Dedifferentiated amniotic fluid mesenchymal stem cell (primary cell): ENCODE results near the gene CCNL1.
"Not testable (repeated sequence)": the region's sequence is repeated elsewhere in the genome, so short reads cannot be mapped to it uniquely, and the experiment has no call there.

Experiments used
- DNase-seq: peaks from one replicate; pipeline ENCODE4 v3.0.0-alpha.2; 2016; ENCODE audit errors: extremely low spot score

The CCNL1 gene

DNA sequence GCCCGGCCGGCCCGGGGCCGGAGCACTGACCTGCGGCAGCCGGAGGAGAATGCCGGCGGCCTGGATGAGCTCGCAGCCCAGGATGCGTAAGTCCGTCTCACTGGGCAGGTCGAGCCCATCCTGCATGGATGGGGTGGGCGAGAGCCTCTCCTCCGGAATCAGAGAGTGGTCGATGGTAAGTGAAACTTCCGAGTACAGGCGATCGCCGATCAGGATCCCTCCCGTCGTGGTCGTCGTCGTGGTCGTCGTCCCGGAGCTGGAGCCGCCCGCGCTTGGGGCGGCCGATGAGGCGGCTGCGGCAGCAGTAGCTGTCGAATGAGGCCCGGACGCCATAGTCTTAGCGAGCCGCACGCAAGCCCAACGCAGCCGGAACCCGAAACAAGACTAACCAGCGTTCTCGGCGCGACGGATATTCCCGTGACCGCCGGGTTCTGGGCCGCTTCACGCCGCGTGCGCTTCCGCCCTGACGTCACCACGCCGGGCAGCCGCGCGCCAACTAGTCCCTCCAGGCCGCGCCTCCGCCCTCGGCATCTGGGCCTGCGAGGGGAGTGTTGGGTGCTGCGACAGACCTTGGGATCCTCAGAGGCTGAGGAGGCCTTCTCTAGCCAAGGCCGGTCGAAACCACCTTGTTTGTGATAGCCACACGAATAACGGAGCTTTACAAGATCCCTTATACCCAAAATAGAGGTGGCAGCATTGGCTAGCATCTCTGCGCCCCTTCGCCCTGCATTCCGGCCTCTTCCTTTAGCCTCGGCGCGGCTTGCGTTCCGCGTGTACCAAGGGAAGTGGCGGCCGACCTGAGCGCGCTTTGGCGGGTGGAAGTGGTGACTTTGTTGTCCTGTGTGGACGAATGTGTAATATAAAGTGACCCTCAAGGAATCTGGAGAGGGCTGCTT is at the start of gene CCNL1:
Gene CCNL1 (minus strand): TSS at position 386 of the 896 bp plus-strand sequence. CDS start 53 bp downstream, at position 333.
- peak; percentile 96 for DNase-seq

DNA sequence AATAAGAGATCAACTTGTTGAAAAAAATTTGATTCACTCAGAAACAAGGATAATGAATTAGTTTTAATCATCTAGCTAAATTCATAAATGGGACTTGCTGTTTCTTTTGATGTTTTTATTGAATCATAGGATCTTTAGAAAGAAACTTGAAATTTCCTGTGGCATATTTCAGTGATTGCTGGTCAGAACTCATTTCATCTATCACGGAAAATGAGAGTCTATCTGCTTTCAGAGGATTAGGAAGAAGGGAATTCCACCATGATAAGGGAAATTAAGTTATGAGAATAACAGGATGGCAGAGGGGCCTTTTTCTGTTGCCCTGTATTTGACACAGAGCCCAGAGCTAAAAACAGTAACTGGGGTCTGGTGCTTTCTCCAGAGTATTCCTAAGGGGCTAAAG is 44.9 kb upstream of the CCNL1 start:
- no peak for DNase-seq

- DNase-seq = peak; percentile 91
Observed at GRCh38 chr3:157204431-157204830, 44.5 kb upstream of the CCNL1 start.

- DNase-seq = peak; percentile 49
Observed at GRCh38 chr3:157201648-157202278, 41.8 kb upstream of the CCNL1 start.

GRCh38 chr3:157199841-157200240 is 39.9 kb upstream of the CCNL1 start:
- DNase-seq = no peak

GRCh38 chr3:157195965-157196364 is 36.0 kb upstream of the CCNL1 start:
- DNase-seq = no peak

- not testable (repeated sequence) for DNase-seq
Observed at GRCh38 chr3:157191149-157191548, 31.2 kb upstream of the CCNL1 start.

DNA sequence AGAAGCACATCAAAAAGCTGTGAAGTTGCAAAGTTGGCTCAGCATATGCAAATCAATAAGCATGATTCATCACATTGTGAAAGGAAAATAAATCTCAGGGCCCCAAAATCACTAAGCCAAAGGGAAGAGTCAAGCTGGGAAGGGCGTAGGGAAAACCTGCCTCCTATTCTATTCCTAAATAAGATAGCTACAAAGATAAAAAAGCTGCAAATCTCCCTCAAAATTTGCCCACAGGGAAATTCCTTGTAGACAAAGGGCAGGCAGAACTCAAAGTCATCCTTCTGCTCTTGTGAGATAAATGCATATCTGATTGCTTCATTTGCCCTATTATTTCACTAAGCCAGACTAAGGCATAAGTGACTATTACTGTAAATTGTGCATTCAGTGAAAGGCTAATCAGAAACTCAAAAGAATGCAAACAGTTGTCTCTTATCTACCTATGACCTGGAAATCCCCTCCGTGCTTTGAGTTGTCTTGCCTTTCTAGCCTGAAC is 30.5 kb upstream of the CCNL1 start:
- DNase-seq = no peak

- DNase-seq = no peak
Observed at GRCh38 chr3:157188391-157188790, 28.4 kb upstream of the CCNL1 start.

GRCh38 chr3:157182879-157183278 is 22.9 kb upstream of the CCNL1 start:
- DNase-seq = no peak

DNA sequence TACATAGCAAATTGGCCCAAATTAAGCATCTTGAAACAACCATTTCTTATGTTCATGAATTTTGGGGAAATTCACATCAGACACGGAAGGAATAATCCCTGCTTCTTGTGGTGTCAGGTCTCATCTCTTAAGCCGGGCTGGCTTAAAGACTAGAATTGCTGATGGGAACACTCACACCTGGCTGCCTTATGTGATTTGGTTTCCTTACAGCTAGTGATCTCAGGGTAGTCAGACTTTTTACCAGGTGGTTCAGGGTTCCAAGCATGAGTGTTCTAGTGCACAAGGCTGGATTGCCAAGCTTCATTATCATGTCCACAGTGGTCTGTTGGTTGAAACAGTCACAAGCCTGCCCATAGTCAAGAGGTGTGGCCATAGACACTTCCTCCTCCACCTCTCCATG is 20.3 kb upstream of the CCNL1 start:
- DNase-seq = no peak

- DNase-seq = no peak
Observed at GRCh38 chr3:157179365-157179803, 19.4 kb upstream of the CCNL1 start.

DNA sequence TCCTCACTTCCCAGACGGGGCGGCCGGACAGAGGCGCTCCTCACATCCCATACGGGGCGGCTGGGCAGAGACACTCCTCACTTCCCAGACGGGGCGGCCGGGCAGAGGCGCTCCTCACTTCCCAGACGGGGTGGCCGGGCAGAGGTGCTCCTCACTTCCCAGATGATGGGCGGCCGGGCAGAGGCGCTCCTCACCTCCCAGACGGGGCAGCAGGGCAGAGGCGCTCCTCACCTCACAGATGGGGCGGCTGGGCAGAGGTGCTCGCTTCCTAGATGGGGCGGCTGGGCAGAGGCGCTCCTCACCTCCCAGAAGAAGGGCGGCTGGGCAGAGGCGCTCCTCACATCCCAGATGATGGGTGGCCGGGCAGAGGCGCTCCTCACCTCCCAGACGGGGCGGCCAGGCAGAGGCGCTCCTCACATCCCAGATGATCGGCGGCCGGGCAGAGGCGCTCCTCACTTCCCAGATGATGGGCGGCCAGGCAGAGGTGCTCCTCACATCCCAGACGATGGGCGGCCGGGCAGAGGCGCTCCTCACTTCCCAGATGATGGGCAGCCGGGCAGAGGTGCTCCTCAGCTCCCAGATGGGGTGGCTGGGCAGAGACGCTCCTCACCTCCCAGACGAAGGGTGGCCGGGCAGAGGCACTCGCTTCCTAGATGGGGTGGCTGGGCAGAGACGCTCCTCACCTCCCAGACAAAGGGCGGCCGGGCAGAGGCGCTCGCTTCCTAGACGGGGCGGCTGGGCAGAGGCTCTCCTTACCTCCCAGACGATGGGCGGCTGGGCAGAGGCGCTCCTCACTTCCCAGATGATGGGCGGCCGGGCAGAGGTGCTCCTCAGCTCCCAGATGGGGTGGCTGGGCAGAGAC is 18.8 kb upstream of the CCNL1 start:
- not testable (repeated sequence) for DNase-seq

DNA sequence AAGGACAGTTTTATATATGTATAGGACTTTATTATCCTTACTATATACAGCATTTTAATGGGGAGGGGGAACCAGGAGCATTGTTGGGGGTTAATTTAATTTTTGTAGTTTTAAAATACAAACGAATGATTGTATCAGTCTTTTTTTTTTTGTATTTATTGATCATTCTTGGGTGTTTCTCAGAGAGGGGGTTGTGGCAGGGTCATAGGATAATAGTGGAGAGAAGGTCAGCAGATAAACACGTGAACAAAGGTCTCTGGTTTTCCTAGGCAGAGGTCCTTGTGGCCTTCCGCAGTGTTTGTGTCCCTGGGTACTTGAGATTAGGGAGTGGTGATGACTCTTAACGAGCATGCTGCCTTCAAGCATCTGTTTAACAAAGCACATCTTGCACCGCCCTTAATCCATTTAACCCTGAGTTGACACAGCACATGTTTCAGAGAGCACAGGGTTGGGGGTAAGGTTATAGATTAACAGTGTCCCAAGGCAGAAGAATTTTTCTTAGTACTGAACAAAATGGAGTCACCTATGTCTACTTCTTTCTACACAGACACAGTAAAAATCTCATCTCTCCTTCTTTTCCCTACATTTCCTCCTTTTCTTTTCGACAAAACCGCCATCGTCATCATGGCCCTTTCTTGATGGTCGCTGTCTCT is 18.0 kb upstream of the CCNL1 start:
- not testable (repeated sequence) for DNase-seq

DNA sequence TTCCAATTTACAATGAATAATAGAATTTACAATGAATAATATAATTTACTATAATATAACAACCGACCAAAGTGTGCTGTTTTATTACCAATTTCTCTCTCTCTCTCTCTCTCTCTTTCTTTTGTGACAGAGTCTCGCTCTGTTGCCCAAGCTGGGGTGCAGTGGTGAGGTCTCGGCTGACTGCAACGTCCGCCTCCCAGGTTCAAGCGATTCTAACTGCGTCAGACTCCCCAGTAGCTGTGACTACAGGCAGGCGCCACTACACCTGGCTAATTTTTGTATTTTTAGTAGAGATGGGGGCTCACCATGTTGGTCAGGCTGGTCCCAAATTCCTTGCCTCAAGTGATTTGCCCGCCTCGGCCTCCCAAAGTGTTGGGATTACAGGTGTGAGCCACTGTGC is 17.0 kb upstream of the CCNL1 start:
- DNase-seq = no peak

GRCh38 chr3:157175691-157176507 is 16.0 kb upstream of the CCNL1 start:
- DNase-seq = peak; percentile 30

GRCh38 chr3:157174649-157175498 is 14.9 kb upstream of the CCNL1 start:
- DNase-seq = peak; percentile 100

DNA sequence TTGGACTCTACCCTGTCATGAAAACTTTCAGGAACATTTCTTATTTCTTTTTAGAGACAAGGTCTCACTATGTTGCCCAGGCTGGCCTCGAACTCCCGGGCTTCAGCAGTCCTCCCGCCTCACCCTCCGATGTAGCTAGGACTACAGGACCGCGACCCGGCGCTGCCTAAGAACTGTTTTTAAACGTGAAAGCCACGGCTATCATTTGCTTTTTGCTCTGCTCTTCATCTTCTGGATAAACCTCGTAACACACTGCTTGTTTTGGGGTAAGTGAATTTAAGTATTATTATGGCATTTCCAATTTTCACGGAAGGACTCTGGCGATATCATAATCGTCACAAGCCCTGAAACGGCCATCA is 14.3 kb upstream of the CCNL1 start:
- peak; percentile 25 for DNase-seq

- not testable (repeated sequence) for DNase-seq
Observed at GRCh38 chr3:157173343-157173742, 13.4 kb upstream of the CCNL1 start.

GRCh38 chr3:157172746-157173145 is 12.8 kb upstream of the CCNL1 start:
- DNase-seq = no peak
